Muscle layer of colon (tissue), 2 donors: ENCODE data around the gene GALNT14.

Source experiments
- H3K27ac ChIP-seq: one replicate; pipeline ENCODE4 v1.7.0; 2013; ENCODE audit warnings: low read depth, mild to moderate bottlenecking, low read length, moderate library complexity
- H3K27me3 ChIP-seq, 2 donors: one replicate each; pipeline ENCODE4 v1.7.0; 2013; ENCODE audit warnings: low read length in 2 of 2, mild to moderate bottlenecking in 2 of 2; ENCODE audit not compliant: insufficient read depth in 2 of 2, control insufficient read depth in 1 of 2
- H3K36me3 ChIP-seq: one replicate; pipeline ENCODE4 v1.7.0; 2013; ENCODE audit warnings: mild to moderate bottlenecking, low read length; ENCODE audit not compliant: insufficient read depth
- H3K4me1 ChIP-seq: one replicate; pipeline ENCODE4 v1.7.0; 2013; ENCODE audit warnings: mild to moderate bottlenecking, low read length; ENCODE audit not compliant: insufficient read depth
- H3K4me3 ChIP-seq, 2 donors: one replicate each; pipeline ENCODE4 v1.7.0; 2013; ENCODE audit warnings: low read length in 2 of 2, low read depth in 1 of 2, mild to moderate bottlenecking in 1 of 2, moderate library complexity in 1 of 2
- H3K9ac ChIP-seq: one replicate; pipeline ENCODE4 v1.7.0; 2013; ENCODE audit warnings: low read length
- H3K9me3 ChIP-seq: one replicate; pipeline ENCODE4 v1.7.0; 2013; ENCODE audit warnings: mild to moderate bottlenecking, low read length
- donor health status: abdominal sarcoma.
- donor health status: Adenocarcinoma of cecum.

The GALNT14 gene

GRCh38 chr2:31109633-31110192 lies 28.5 kb downstream of the GALNT14 start:
- H3K4me1 ChIP-seq, result no peaks in the 10 kb centered on the region
- H3K27ac ChIP-seq, result no peak overlapping the region
- H3K4me3 ChIP-seq, result no peak overlapping the region
- H3K36me3 ChIP-seq, result no peaks in the 10 kb centered on the region
- no peaks in the 10 kb centered on the region for H3K27me3 ChIP-seq
- no peaks in the 10 kb centered on the region for H3K9me3 ChIP-seq
- H3K9ac ChIP-seq, result no peak overlapping the region

- no peak overlapping the region for H3K9ac ChIP-seq
- H3K4me3 ChIP-seq, result no peak overlapping the region
- no peaks in the 10 kb centered on the region for H3K9me3 ChIP-seq
- no peak overlapping the region for H3K27ac ChIP-seq
- H3K36me3 ChIP-seq, result no peaks in the 10 kb centered on the region
- no peaks in the 10 kb centered on the region for H3K27me3 ChIP-seq
- H3K4me1 ChIP-seq, result no peaks in the 10 kb centered on the region
These were observed 29.5 kb downstream of the GALNT14 start for GRCh38 chr2:31108561-31109286.

- H3K4me3 ChIP-seq, result no peak overlapping the region
- H3K9me3 ChIP-seq, result no peaks in the 10 kb centered on the region
- H3K9ac ChIP-seq, result no peak overlapping the region
- H3K36me3 ChIP-seq, result no peaks in the 10 kb centered on the region
- no peaks in the 10 kb centered on the region for H3K4me1 ChIP-seq
- H3K27ac ChIP-seq, result no peak overlapping the region
- H3K27me3 ChIP-seq, result no peaks in the 10 kb centered on the region
These were observed 30.5 kb downstream of the GALNT14 start for GRCh38 chr2:31107591-31108300.

- H3K27ac ChIP-seq, result no peak overlapping the region
- no peaks in the 10 kb centered on the region for H3K27me3 ChIP-seq
- no peaks in the 10 kb centered on the region for H3K9me3 ChIP-seq
- H3K4me3 ChIP-seq, result no peak overlapping the region
- no peaks in the 10 kb centered on the region for H3K4me1 ChIP-seq
- no peak overlapping the region for H3K9ac ChIP-seq
- no peaks in the 10 kb centered on the region for H3K36me3 ChIP-seq
These were observed 36.5 kb downstream of the GALNT14 start for GRCh38 chr2:31101701-31102100.

GRCh38 chr2:31097962-31098613 lies 40.2 kb downstream of the GALNT14 start:
- H3K27ac ChIP-seq, result no peak overlapping the region
- no peaks in the 10 kb centered on the region for H3K9me3 ChIP-seq
- H3K4me3 ChIP-seq, result no peak overlapping the region
- H3K36me3 ChIP-seq, result no peaks in the 10 kb centered on the region
- no peaks in the 10 kb centered on the region for H3K27me3 ChIP-seq
- H3K4me1 ChIP-seq, result no peaks in the 10 kb centered on the region
- H3K9ac ChIP-seq, result no peak overlapping the region

GRCh38 chr2:31090188-31090587 lies 48.1 kb downstream of the GALNT14 start:
- Histone ChIP-seq H3K9me3 (no peaks in the 10 kb centered on the region), H3K27ac (no peak overlapping the region), H3K4me3 (no peak overlapping the region), H3K27me3 (no peaks in the 10 kb centered on the region), H3K36me3 (no peaks in the 10 kb centered on the region), H3K9ac (no peak overlapping the region), H3K4me1 (no peaks in the 10 kb centered on the region)

GRCh38 chr2:31089645-31090044 lies 48.6 kb downstream of the GALNT14 start:
- Histone ChIP-seq H3K27ac (no peak overlapping the region), H3K4me3 (no peak overlapping the region), H3K4me1 (no peaks in the 10 kb centered on the region), H3K27me3 (no peaks in the 10 kb centered on the region), H3K36me3 (no peaks in the 10 kb centered on the region), H3K9me3 (no peaks in the 10 kb centered on the region), H3K9ac (no peak overlapping the region)

- H3K4me1 ChIP-seq, result no peaks in the 10 kb centered on the region
- H3K4me3 ChIP-seq, result no peak overlapping the region
- no peaks in the 10 kb centered on the region for H3K36me3 ChIP-seq
- H3K27ac ChIP-seq, result no peak overlapping the region
- no peaks in the 10 kb centered on the region for H3K9me3 ChIP-seq
- no peaks in the 10 kb centered on the region for H3K27me3 ChIP-seq
- no peak overlapping the region for H3K9ac ChIP-seq
These were observed 49.6 kb downstream of the GALNT14 start for GRCh38 chr2:31088504-31089195.

- Histone ChIP-seq H3K27ac (no peak overlapping the region), H3K9ac (no peak overlapping the region), H3K9me3 (no peaks in the 10 kb centered on the region), H3K4me1 (no peaks in the 10 kb centered on the region), H3K27me3 (no peaks in the 10 kb centered on the region), H3K4me3 (no peak overlapping the region), H3K36me3 (no peaks in the 10 kb centered on the region)
These were observed 50.7 kb downstream of the GALNT14 start for GRCh38 chr2:31087491-31087890.

- Histone ChIP-seq H3K27ac (no peak overlapping the region), H3K4me1 (no peaks in the 10 kb centered on the region), H3K36me3 (no peaks in the 10 kb centered on the region), H3K27me3 (no peaks in the 10 kb centered on the region), H3K4me3 (no peak overlapping the region), H3K9ac (no peak overlapping the region), H3K9me3 (no peaks in the 10 kb centered on the region)
These were observed 51.6 kb downstream of the GALNT14 start for GRCh38 chr2:31086590-31086989.
